H1 (cell line): ENCODE measurements around the gene NEK11. TPM values are rescaled to one million over a fixed set of nuclear protein-coding genes. Genes with fewer than 3 reads are reported as not detected.

Experiments
- CTCF ChIA-PET: fragments of 300-600 bp; sonication (Branson Sonifier 250); formaldehyde crosslinking; loops from one replicate; lab custom pipeline; 2021; ENCODE audit not compliant: partially characterized antibody; lab: Charles Lee
- POLR2A ChIA-PET: fragments of 300-600 bp; sonication (Branson Sonifier 250); formaldehyde crosslinking; loops from one replicate; lab custom pipeline; 2021; ENCODE audit warnings: inconsistent platforms; ENCODE audit not compliant: partially characterized antibody; lab: Charles Lee
- DNase-seq, 2 experiments: peaks; one replicate each; pipeline versions ENCODE4 v3.0.0 to v3.0.0-alpha.2; 2010 to 2022; ENCODE audit warnings: low spot score in 2 of 2, low read depth in 1 of 2, mixed read lengths in 1 of 2
- FAIRE-seq: peaks from 2 replicates; lab custom pipeline; 2011; peaks lifted over from hg19 to GRCh38; lab: Jason Lieb, UNC
- H2AFZ ChIP-seq: 2 replicates; pipeline ENCODE4 v1.8.1; 2012; ENCODE audit warnings: low read length, inconsistent platforms
- H2AK5ac ChIP-seq: 2 replicates; pipeline ENCODE4 v1.6.1; 2013; ENCODE audit warnings: low read depth, low read length
- H2BK120ac ChIP-seq: replicated peaks from 2 replicates; pipeline ENCODE3; 2013; ENCODE audit warnings: low read depth, low read length, inconsistent platforms
- H2BK12ac ChIP-seq: 2 replicates; pipeline ENCODE4 v1.6.1; 2013; ENCODE audit warnings: low read depth, low read length
- H2BK15ac ChIP-seq: 2 replicates; pipeline ENCODE4 v1.6.1; 2013; ENCODE audit warnings: low read length
- H2BK20ac ChIP-seq: 2 replicates; pipeline ENCODE4 v1.6.1; 2013; ENCODE audit warnings: low read length
- H2BK5ac ChIP-seq: 2 replicates; pipeline ENCODE4 v1.6.1; 2013; ENCODE audit warnings: low read depth, low read length
- H3K14ac ChIP-seq: 2 replicates; pipeline ENCODE4 v1.6.1; 2013; ENCODE audit warnings: inconsistent platforms; ENCODE audit not compliant: insufficient read length
- H3K18ac ChIP-seq: 2 replicates; pipeline ENCODE4 v1.6.1; 2013; ENCODE audit warnings: low read length; ENCODE audit errors: extremely low read depth
- H3K23ac ChIP-seq: 2 replicates; pipeline ENCODE4 v1.6.1; 2013; ENCODE audit warnings: inconsistent platforms; ENCODE audit not compliant: insufficient read length
- H3K23me2 ChIP-seq: 2 replicates; pipeline ENCODE4 v1.6.1; 2013; ENCODE audit warnings: low read depth, low read length
- H3K27ac ChIP-seq: 2 replicates; pipeline ENCODE4 v1.6.1; 2011; ENCODE audit warnings: low read depth, low read length, inconsistent platforms
- H3K27me3 ChIP-seq, 4 experiments: replicated peaks in 1 of 4; 1 replicate in 1 of 4; 2 replicates in 3 of 4; pipeline versions ENCODE4 v1.6.1 to v1.8.1; 2011 to 2013; ENCODE audit warnings: low read length in 3 of 4, mild to moderate bottlenecking in 3 of 4, inconsistent platforms in 2 of 4, mixed read lengths in 2 of 4, moderate library complexity in 1 of 4; ENCODE audit not compliant: control insufficient read depth in 3 of 4, insufficient read depth in 3 of 4; ENCODE audit errors: extremely low read depth in 1 of 4
- H3K36me3 ChIP-seq, 4 experiments: 2 replicates each; pipeline versions ENCODE4 v1.6.1 to v1.8.1; 2011 to 2013; ENCODE audit warnings: mild to moderate bottlenecking in 4 of 4, low read length in 3 of 4, moderate library complexity in 2 of 4, control low read depth in 1 of 4, inconsistent platforms in 1 of 4; ENCODE audit not compliant: insufficient read depth in 4 of 4, control insufficient read depth in 2 of 4
- H3K4ac ChIP-seq: replicated peaks from 2 replicates; pipeline ENCODE3; 2013; ENCODE audit warnings: low read length, low read depth, mixed read lengths, inconsistent platforms; ENCODE audit not compliant: insufficient read length
- H3K4me1 ChIP-seq, 4 experiments: replicated peaks in 1 of 4; 1 replicate in 1 of 4; 2 replicates in 3 of 4; pipeline versions ENCODE4 v1.6.1 to v1.8.1; 2011 to 2013; ENCODE audit warnings: low read length in 3 of 4, inconsistent platforms in 2 of 4, mixed read lengths in 1 of 4; ENCODE audit not compliant: insufficient read depth in 4 of 4, control insufficient read depth in 3 of 4
- H3K4me2 ChIP-seq, 2 experiments: 2 replicates each; pipeline versions ENCODE4 v1.6.1 to v1.8.1; 2011 to 2013; ENCODE audit warnings: low read depth in 2 of 2, low read length in 2 of 2, control low read depth in 1 of 2, inconsistent platforms in 1 of 2, mild to moderate bottlenecking in 1 of 2; ENCODE audit not compliant: insufficient read depth in 1 of 2
- H3K4me3 ChIP-seq, 4 experiments: fragments of 200-600, 300-600 bp in 1 of 4; sonication (generic), shearing (Covaris generic), sonication (Bioruptor Twin) in 1 of 4; 2 replicates each; pipeline versions ENCODE4 v1.5.1 to v1.8.1; 2011 to 2016; ENCODE audit warnings: low read length in 4 of 4, low read depth in 3 of 4, control low read depth in 2 of 4, inconsistent platforms in 2 of 4, mild to moderate bottlenecking in 2 of 4, mixed read lengths in 1 of 4, moderate library complexity in 1 of 4; ENCODE audit not compliant: insufficient read depth in 2 of 4; ENCODE audit errors: extremely low read depth in 1 of 4
- H3K56ac ChIP-seq: replicated peaks from 2 replicates; pipeline ENCODE3; 2013; ENCODE audit warnings: low read depth, mild to moderate bottlenecking, mixed read lengths, low read length, inconsistent platforms; ENCODE audit not compliant: insufficient read length
- H3K79me1 ChIP-seq: 2 replicates; pipeline ENCODE4 v1.6.1; 2013; ENCODE audit warnings: low read depth, low read length, control low read depth
- H3K79me2 ChIP-seq, 2 experiments: 2 replicates each; pipeline versions ENCODE4 v1.6.1 to v1.8.1; 2012 to 2013; ENCODE audit warnings: low read length in 2 of 2, mild to moderate bottlenecking in 2 of 2, inconsistent platforms in 1 of 2; ENCODE audit not compliant: insufficient read depth in 2 of 2, control insufficient read depth in 1 of 2
- H3K9ac ChIP-seq, 4 experiments: replicated peaks in 1 of 4; 1 replicate in 1 of 4; 2 replicates in 3 of 4; pipeline versions ENCODE4 v1.6.1 to v1.8.1; 2011 to 2013; ENCODE audit warnings: low read depth in 3 of 4, low read length in 3 of 4, control low read depth in 2 of 4, mild to moderate bottlenecking in 2 of 4, moderate library complexity in 2 of 4, inconsistent platforms in 1 of 4; ENCODE audit errors: extremely low read depth in 1 of 4
- H3K9me3 ChIP-seq, 2 experiments: 2 replicates each; pipeline versions ENCODE4 v1.6.1 to v1.8.1; 2012 to 2013; ENCODE audit warnings: mild to moderate bottlenecking in 2 of 2, moderate library complexity in 2 of 2, control low read depth in 1 of 2, inconsistent platforms in 1 of 2, low read depth in 1 of 2, low read length in 1 of 2, mixed read lengths in 1 of 2; ENCODE audit not compliant: insufficient read depth in 2 of 2
- H4K20me1 ChIP-seq, 2 experiments: replicated peaks in 1 of 2; 2 replicates each; pipeline versions ENCODE3 to v1.8.1; 2011 to 2013; ENCODE audit warnings: inconsistent platforms in 2 of 2, low read length in 2 of 2, mild to moderate bottlenecking in 1 of 2; ENCODE audit not compliant: insufficient read depth in 2 of 2, control insufficient read depth in 1 of 2
- H4K5ac ChIP-seq: 2 replicates; pipeline ENCODE4 v1.6.1; 2013; ENCODE audit warnings: low read length, low read depth, mixed read lengths, inconsistent platforms; ENCODE audit not compliant: insufficient read length
- H4K8ac ChIP-seq: 2 replicates; pipeline ENCODE4 v1.8.0; 2013; ENCODE audit warnings: mild to moderate bottlenecking, moderate library complexity, low read length, inconsistent platforms; ENCODE audit not compliant: insufficient read depth; ENCODE audit errors: extremely low read depth
- H4K91ac ChIP-seq: replicated peaks from 2 replicates; pipeline ENCODE3; 2013; ENCODE audit warnings: low read length, mixed read lengths, inconsistent platforms; ENCODE audit not compliant: insufficient read length
- CHD1 ChIP-seq: IDR thresholded peaks from 2 replicates; pipeline ENCODE4 v1.6.1; 2012; ENCODE audit warnings: low read depth, low read length, improper control_type of control experiment
- CTBP2 ChIP-seq: IDR thresholded peaks from 2 replicates; pipeline ENCODE4 v1.7.0; 2011; ENCODE audit warnings: borderline replicate concordance, mild to moderate bottlenecking, moderate library complexity, mixed read lengths, low read length; ENCODE audit not compliant: insufficient read depth, insufficient read length
- E2F6 ChIP-seq: IDR thresholded peaks from 2 replicates; pipeline ENCODE4 v1.6.1; 2012; ENCODE audit warnings: inconsistent platforms
- EZH2 ChIP-seq: fragments of 200-600 bp; sonication (generic); IDR thresholded peaks from 2 replicates; pipeline ENCODE4 v1.7.1; 2012; ENCODE audit warnings: low read depth, mild to moderate bottlenecking, moderate library complexity, low read length, inconsistent platforms; ENCODE audit not compliant: severe bottlenecking
- POU5F1 ChIP-seq: IDR thresholded peaks from 2 replicates; pipeline ENCODE4 v1.6.1; 2011; ENCODE audit warnings: low read depth, mild to moderate bottlenecking, low read length, moderate library complexity
- RBBP5 ChIP-seq: IDR thresholded peaks from 2 replicates; pipeline ENCODE4 v1.7.1; 2012; ENCODE audit warnings: low read depth, mild to moderate bottlenecking, inconsistent platforms, low read length, moderate library complexity, borderline replicate concordance
- RFX5 ChIP-seq: IDR thresholded peaks from 2 replicates; pipeline ENCODE4 v1.6.1; 2011; ENCODE audit warnings: low read depth, low read length, improper control_type of control experiment, borderline replicate concordance
- SIN3A ChIP-seq, 2 experiments: IDR thresholded peaks in 1 of 2; conservative IDR thresholded peaks in 1 of 2; 2 replicates each; pipeline ENCODE4 v1.6.1; 2011 to 2012; ENCODE audit warnings: low read length in 2 of 2, improper control_type of control experiment in 1 of 2, low read depth in 1 of 2, mild to moderate bottlenecking in 1 of 2
- SIRT6 ChIP-seq: IDR thresholded peaks from one replicate; pipeline ENCODE4 v1.7.1; 2012; ENCODE audit warnings: low read length, inconsistent platforms
- ZNF274 ChIP-seq: IDR thresholded peaks from 2 replicates; pipeline ENCODE4 v1.7.0; 2012; ENCODE audit warnings: low read length, borderline replicate concordance; ENCODE audit errors: extremely low read depth
- polyA plus RNA-seq, 7 experiments: library from polyadenylated mRNA; depleted of rRNA in 3 of 7; stranded (reverse) in 5 of 7; unstranded in 2 of 7; fragments of >200 nt in 5 of 7; fragments of 200-250 nt in 2 of 7; gene quantifications; 1 replicate in 5 of 7; 2 replicates in 1 of 7; 4 replicates in 1 of 7; pipeline versions ENCODE4 v1.2.1 to v1.2.3, GENCODE V29; 2011 to 2013; ENCODE audit warnings: missing spikeins in 2 of 7, mixed read lengths in 2 of 7
- total RNA-seq: library from RNA; stranded (reverse); fragmentation: NEBNext Ultra II Directional; extraction: Animal tissue kit (Norgen Biotek cat#: 25700); gene quantifications from 2 replicates; pipeline ENCODE4 v1.2.1, GENCODE V29; 2021

NEK11 gene
- total and polyA plus RNA-seq, 2 of the 8 experiments (the other 6 are each of a cell fraction or from before 2014, with no cell fraction given) = 0.60 TPM; not detected in 1

DNA sequence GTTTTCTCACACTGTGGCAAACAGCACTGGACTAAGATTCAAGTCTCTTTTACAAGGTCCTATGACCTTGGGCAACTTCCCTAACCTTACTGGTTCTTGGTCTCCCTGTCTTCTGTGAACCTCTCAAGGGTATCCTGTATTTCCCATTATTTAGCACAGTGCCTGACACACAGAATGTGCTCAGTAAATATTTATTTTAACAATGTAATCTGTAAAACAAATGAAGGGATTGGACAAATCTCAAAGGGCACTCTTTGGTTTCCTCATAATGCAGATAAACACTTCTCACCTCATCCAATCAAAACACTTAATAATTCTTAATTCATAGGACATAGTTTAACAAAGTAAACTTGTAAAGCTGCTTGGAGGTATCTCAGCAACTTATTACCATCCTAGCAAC is 367.7 kb downstream of the NEK11 start:
- ChIA-PET POLR2A (no interaction called here), CTCF (no interaction called here)
- Histone ChIP-seq H4K91ac (no peak overlapping the region), H3K23ac (no peak overlapping the region), H3K56ac (no peak overlapping the region), H3K23me2 (no peaks in the 10 kb centered on the region), H2BK15ac (no peak overlapping the region), H3K27me3 (no peaks in the 10 kb centered on the region), H2AFZ (no peak overlapping the region), H4K5ac (no peak overlapping the region), H2BK20ac (no peak overlapping the region), H4K8ac (no peak overlapping the region), H3K14ac (no peak overlapping the region), H3K18ac (no peak overlapping the region), H3K4me3 (no peak overlapping the region), H3K4me1 (no peaks in the 10 kb centered on the region), H4K20me1 (no peaks in the 10 kb centered on the region), H2BK5ac (no peak overlapping the region), H3K36me3 (no peaks in the 10 kb centered on the region), H3K4me2 (no peak overlapping the region), H3K9ac (no peak overlapping the region), H2BK12ac (no peak overlapping the region), H3K4ac (no peak overlapping the region), H2BK120ac (no peak overlapping the region), H3K79me2 (no peaks in the 10 kb centered on the region), H2AK5ac (no peak overlapping the region), H3K9me3 (no peaks in the 10 kb centered on the region), H3K27ac (no peak overlapping the region), H3K79me1 (no peaks in the 10 kb centered on the region)
- DNase-seq (no peak), FAIRE-seq (no peak)
- TF ChIP-seq CHD1 (no peak), E2F6 (no peak), EZH2 (no peak), RFX5 (no peak), CTBP2 (no peak), POU5F1 (no peak), ZNF274 (no peak), RBBP5 (no peak), SIRT6 (no peak), SIN3A (conservative IDR thresholded peaks at IDR 0.05 in 1 of 2, IDR thresholded peaks at IDR 0.05 in 1 of 2; ENCODE audit: low read depth in 1 of 2, low read length in 2 of 2) (no peak)
